Measurements from ENCODE around the gene KLRC1.
"Not testable (repeated sequence)": the region's sequence is repeated elsewhere in the genome, so short reads cannot be mapped to it uniquely, and the experiment has no call there.

KLRC1 gene

GRCh38 chr12:10406725-10407124, 46.5 kb downstream of the KLRC1 start:
- Mint-ChIP-seq H3K36me3 (ENCODE audit: insufficient read depth) (peaks cover 34% of the 10 kb centered on the region), H3K27ac (ENCODE audit: low read depth) (peak overlapping the region; percentile 65), H3K27me3 (no peaks in the 10 kb centered on the region), H3K9me3 (no peaks in the 10 kb centered on the region), H3K4me3 (peak overlapping the region; percentile 83), H3K4me1 (peaks cover 23% of the 10 kb centered on the region)
- no peak for DNase-seq (ENCODE audit: low spot score in 2 of 2)
- ATAC-seq (replicated peaks; ENCODE audit: extremely low read depth, poor library complexity, severe bottlenecking): no peak

GRCh38 chr12:10405294-10405693, 47.9 kb downstream of the KLRC1 start:
- DNase-seq (ENCODE audit: low spot score in 2 of 2): no peak
- peak overlapping the region; percentile 58 for H3K4me3 Mint-ChIP-seq

GRCh38 chr12:10404798-10405197, 48.4 kb downstream of the KLRC1 start:
- peak overlapping the region; percentile 58 for H3K4me3 Mint-ChIP-seq
- ATAC-seq (replicated peaks; ENCODE audit: extremely low read depth, poor library complexity, severe bottlenecking) (no peak), DNase-seq (ENCODE audit: low spot score in 2 of 2) (no peak)
- H3K9me3 Mint-ChIP-seq: no peaks in the 10 kb centered on the region
- H3K27ac Mint-ChIP-seq (ENCODE audit: low read depth): peak overlapping the region; percentile 91
- H3K4me1 Mint-ChIP-seq: peaks cover 37% of the 10 kb centered on the region
- peaks cover 35% of the 10 kb centered on the region for H3K36me3 Mint-ChIP-seq (ENCODE audit: insufficient read depth)
- no peaks in the 10 kb centered on the region for H3K27me3 Mint-ChIP-seq

More at GRCh38 chr12:10405294-10405693, 47.9 kb downstream of the KLRC1 start:
- no peak overlapping the region for H3K27ac Mint-ChIP-seq (ENCODE audit: low read depth)
- no peak for ATAC-seq (replicated peaks; ENCODE audit: extremely low read depth, poor library complexity, severe bottlenecking)
- H3K4me1 Mint-ChIP-seq: peaks cover 33% of the 10 kb centered on the region
- H3K27me3 Mint-ChIP-seq: no peaks in the 10 kb centered on the region
- peaks cover 31% of the 10 kb centered on the region for H3K36me3 Mint-ChIP-seq (ENCODE audit: insufficient read depth)
- no peaks in the 10 kb centered on the region for H3K9me3 Mint-ChIP-seq

GRCh38 chr12:10400829-10401228, 52.3 kb downstream of the KLRC1 start:
- Mint-ChIP-seq H3K4me1 (peaks cover 38% of the 10 kb centered on the region), H3K4me3 (peak overlapping the region; percentile 67), H3K36me3 (ENCODE audit: insufficient read depth) (peaks cover 35% of the 10 kb centered on the region), H3K9me3 (no peaks in the 10 kb centered on the region), H3K27me3 (no peaks in the 10 kb centered on the region), H3K27ac (ENCODE audit: low read depth) (peak overlapping the region; percentile 60)
- DNase-seq (ENCODE audit: low spot score in 2 of 2) (no peak), ATAC-seq (replicated peaks; ENCODE audit: extremely low read depth, poor library complexity, severe bottlenecking) (no peak)

GRCh38 chr12:10398168-10398567, 55.0 kb downstream of the KLRC1 start:
- Mint-ChIP-seq H3K36me3 (ENCODE audit: insufficient read depth) (peaks cover 39% of the 10 kb centered on the region), H3K4me1 (peaks cover 65% of the 10 kb centered on the region), H3K27ac (ENCODE audit: low read depth) (peak overlapping the region; percentile 99), H3K4me3 (peak overlapping the region; percentile 68), H3K9me3 (no peaks in the 10 kb centered on the region), H3K27me3 (no peaks in the 10 kb centered on the region)
- no peak for DNase-seq (ENCODE audit: low spot score in 2 of 2)
- ATAC-seq (replicated peaks; ENCODE audit: extremely low read depth, poor library complexity, severe bottlenecking): no peak

- Mint-ChIP-seq H3K27ac (ENCODE audit: low read depth) (peak overlapping the region; percentile 99), H3K27me3 (no peaks in the 10 kb centered on the region), H3K4me1 (peaks cover 68% of the 10 kb centered on the region), H3K36me3 (ENCODE audit: insufficient read depth) (peaks cover 40% of the 10 kb centered on the region), H3K9me3 (no peaks in the 10 kb centered on the region), H3K4me3 (peak overlapping the region; percentile 50)
- ATAC-seq (replicated peaks; ENCODE audit: extremely low read depth, poor library complexity, severe bottlenecking): peak; percentile 5
- DNase-seq (ENCODE audit: low spot score in 2 of 2): no peak
Measured at GRCh38 chr12:10397296-10397695, 55.9 kb downstream of the KLRC1 start.

GRCh38 chr12:10396176-10396575, 57.0 kb downstream of the KLRC1 start:
- Mint-ChIP-seq H3K27ac (ENCODE audit: low read depth) (peak overlapping the region; percentile 99), H3K36me3 (ENCODE audit: insufficient read depth) (peaks cover 39% of the 10 kb centered on the region), H3K4me3 (peak overlapping the region; percentile 72), H3K4me1 (peaks cover 63% of the 10 kb centered on the region)
- H3K9me3 Mint-ChIP-seq; ATAC-seq (replicated peaks; ENCODE audit: extremely low read depth, poor library complexity, severe bottlenecking); H3K27me3 Mint-ChIP-seq; DNase-seq (ENCODE audit: low spot score in 2 of 2): not testable (repeated sequence)

Measured in central memory CD8-positive, alpha-beta T cell (primary cell).